Peyer's patch (tissue), 4 donors: ENCODE measurements around the gene OPRD1.

Experiments
- POLR2A ChIP-seq, 2 donors: fragments of 450-650 bp; IDR thresholded peaks; one replicate each; pipeline ENCODE4 v1.5.1; 2017; ENCODE audit warnings: antibody characterized with exemption in 2 of 2, mild to moderate bottlenecking in 2 of 2, moderate library complexity in 2 of 2
- TF ChIP-seq, protein P1 (sequence below), 6 experiments: fragments of 450-650 bp in 4 of 6; fragments of 200-600 bp in 2 of 6; sonication (generic) in 1 of 6; IDR thresholded peaks; one replicate each; pipeline ENCODE4 v1.5.1; 2017 to 2019; ENCODE audit warnings: antibody characterized with exemption in 6 of 6, mild to moderate bottlenecking in 3 of 6, moderate library complexity in 1 of 6

DNA sequence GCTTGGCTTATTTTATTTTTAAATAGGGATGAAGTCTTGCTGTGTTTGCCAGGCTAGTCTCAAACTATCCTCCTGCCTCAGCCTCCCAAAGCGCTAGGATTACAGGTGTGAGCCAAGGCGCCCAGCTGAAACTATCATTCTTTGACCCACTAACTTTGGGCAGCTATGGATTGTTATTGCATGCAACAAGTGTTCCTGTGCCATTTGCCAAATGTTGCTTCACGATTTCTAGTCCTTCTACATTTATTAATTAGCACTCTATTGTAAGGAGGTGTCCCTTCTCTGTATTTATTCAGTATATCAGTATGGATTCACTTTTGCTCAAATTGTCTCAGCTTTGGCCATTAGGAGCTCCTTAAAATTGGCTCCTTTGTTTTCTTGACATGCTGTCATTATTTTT lies 38.9 kb upstream of the OPRD1 start:
- TF ChIP-seq, protein P1, sequence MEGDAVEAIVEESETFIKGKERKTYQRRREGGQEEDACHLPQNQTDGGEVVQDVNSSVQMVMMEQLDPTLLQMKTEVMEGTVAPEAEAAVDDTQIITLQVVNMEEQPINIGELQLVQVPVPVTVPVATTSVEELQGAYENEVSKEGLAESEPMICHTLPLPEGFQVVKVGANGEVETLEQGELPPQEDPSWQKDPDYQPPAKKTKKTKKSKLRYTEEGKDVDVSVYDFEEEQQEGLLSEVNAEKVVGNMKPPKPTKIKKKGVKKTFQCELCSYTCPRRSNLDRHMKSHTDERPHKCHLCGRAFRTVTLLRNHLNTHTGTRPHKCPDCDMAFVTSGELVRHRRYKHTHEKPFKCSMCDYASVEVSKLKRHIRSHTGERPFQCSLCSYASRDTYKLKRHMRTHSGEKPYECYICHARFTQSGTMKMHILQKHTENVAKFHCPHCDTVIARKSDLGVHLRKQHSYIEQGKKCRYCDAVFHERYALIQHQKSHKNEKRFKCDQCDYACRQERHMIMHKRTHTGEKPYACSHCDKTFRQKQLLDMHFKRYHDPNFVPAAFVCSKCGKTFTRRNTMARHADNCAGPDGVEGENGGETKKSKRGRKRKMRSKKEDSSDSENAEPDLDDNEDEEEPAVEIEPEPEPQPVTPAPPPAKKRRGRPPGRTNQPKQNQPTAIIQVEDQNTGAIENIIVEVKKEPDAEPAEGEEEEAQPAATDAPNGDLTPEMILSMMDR (IDR thresholded peaks at IDR 0.05) = no peak
- TF ChIP-seq POLR2A (IDR thresholded peaks at IDR 0.05) = no peak
